Middle frontal gyrus (tissue), 1 donor: ENCODE results near the gene DNAJC4.
A peak's percentile ranks its signal among the peaks of the same experiment; 100 is the strongest.

Experiments
- DNase-seq: peaks from one replicate; pipeline ENCODE4 v3.0.0-alpha.2; 2015; ENCODE audit warnings: low spot score; ENCODE audit errors: extremely low spot score

The DNAJC4 gene

DNA sequence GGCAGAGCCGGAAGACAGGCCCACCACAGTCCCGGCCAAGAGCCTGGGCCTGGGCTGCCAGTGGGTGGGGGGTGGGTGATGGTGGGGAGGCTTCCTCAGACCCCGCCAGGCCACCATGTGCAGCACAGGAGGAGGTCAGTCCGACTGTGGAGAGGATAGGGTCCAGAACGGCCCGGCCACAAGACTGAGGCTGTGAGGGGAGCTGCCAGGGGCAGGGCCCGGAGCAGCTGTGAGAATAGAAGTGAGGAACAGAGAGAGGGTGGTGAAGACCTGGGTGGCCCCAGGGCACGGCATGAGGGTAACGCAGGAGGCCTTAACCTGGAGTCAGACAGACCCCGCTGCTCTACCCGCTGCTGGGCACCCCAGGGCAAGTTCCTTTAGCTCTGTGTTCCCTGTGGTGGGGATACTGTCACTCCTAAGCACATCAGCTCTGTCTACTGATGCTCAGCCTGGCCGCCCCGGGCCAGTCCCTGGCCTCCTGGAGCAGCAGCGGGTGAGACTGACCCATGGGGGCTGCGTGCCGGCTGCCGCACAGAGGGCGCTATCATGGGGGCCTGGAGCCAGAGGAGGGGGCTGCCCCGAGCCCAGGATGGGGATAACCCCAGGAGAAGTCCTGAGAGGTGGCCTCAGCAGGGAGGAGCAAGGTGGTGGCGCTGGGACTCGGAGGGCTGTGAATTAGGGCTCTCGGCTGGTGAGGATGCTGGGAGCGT, 22.1 kb upstream of the DNAJC4 start:
- no peak for DNase-seq

DNA sequence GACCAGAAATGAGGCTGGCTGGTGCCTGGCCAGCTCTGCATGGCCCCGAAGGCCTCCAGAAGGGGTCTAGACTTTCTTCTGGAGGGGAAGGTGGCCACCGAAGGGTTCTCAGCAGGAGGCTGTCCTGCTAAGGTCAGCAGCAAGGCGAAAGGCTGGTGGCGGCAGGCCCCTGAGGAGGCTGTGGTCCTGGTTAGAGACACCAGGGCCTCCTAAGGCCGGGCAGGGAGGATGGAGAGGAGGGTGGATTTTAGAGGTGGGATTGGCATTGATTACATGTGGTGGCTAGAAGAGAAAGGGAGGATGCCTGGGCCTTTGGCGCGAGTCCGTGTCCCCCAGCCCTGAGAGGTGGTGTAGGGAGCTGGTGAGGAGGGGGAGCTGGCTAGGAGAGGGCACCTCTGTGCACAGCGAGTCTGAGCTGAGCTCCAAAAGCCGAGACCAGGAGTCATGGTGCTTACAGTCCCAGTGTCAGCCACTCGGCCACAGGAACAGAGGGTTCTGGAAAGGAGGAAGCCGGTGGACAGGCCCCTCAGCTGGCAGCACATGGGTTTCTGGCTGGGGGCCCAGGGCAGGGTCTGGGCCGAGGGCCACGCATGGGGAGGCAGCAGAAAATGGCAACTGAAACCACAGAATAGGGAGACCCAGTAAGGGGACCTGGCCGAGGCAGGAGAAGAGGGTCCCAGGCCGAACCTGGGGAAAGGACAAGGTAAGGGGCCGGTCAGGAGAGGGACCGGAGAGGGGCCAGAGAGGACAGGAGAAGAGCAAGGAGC, 21.4 kb upstream of the DNAJC4 start:
- no peak for DNase-seq

DNA sequence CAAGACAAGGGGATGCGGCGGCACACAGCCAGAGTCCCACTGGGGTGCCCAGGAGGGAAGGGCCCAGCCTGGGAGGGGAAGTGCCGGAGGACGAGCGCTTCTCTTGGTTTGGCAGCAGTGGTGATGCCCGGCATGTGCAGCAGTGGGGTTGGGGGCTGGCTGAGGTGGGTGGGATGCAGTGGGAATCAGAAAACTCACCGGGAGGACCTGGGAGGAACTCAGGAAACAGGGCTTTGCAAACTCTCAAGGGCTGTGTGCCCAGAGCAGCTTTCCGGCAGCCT, 20.8 kb upstream of the DNAJC4 start:
- DNase-seq, result no peak

DNA sequence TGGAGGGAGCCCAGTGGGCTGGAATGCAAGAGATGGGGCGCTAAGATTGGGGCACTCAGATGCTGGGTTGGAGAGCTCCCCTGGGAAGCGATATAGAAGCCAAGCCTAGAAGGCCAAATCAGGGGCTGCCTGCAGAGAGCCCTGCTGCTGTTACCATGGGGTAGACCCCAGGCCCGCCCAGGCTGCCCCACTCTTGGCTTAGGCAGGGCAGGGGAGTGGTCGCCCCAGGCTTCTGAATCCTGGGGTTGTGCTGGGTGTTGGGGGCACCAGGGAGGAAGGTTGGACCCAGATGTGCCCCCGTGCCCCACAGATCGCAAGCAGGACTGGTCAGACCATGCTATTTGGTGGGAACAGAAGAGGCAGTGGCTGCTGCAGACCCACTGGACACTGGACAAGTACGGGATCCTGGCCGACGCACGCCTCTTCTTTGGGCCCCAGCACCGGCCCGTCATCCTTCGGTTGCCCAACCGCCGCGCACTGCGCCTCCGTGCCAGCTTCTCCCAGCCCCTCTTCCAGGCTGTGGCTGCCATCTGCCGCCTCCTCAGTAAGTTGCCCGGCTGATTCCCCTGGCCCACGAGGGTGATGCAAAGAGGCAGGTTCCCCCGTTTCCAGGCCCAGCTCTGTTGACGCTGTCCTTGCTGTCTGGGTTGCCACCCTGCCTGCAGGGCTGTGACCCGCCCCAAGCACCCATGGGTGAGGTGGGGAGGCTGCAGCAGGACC, 19.9 kb upstream of the DNAJC4 start:
- DNase-seq, result no peak

DNA sequence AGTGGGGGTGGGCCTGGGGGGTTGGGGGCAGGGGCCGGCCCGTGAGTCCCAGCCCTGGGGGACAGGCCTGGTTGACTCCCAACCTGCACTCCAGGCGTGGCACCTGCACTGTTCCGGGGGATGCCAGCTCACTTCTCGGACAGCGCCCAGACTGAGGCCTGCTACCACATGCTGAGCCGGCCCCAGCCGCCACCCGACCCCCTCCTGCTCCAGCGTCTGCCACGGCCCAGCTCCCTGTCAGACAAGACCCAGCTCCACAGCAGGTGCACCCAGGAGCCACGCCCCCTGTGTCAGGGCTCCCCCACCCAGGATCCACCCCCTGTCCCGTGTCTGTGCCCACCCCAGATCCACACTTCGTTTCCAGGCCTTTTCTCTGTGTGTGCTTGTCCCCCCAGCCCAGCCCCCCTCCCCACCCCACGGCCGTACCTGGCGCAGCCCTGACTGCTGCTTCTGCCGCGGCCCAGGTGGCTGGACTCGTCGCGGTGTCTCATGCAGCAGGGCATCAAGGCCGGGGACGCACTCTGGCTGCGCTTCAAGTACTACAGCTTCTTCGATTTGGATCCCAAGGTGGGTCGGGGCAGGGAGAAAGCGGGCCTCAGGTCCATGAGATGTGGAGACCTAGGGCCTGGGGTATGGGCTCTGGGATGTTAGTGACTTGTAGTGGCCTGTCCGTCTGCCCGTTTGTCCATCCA, 19.0 kb upstream of the DNAJC4 start:
- no peak for DNase-seq

DNA sequence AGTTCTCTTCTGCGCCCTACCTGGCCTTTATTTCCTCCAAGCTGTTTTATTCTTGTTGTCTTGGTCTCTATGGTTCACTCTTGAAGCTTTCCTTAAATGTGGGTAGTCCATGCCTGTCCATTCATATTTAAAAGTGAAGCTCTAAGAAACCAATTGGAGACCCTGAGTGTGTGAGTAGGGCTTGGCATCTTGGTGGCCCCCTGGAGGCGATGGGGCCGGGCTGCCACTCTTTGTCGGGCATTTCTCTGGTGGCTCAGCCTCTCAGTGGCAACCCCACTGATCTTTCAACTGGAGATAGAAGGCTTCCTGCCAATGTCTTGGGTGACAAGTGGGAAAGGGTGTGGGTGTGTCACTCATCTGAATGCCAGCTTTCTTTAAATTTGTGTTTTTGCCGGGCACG, 13.5 kb upstream of the DNAJC4 start:
- DNase-seq, result no peak

DNA sequence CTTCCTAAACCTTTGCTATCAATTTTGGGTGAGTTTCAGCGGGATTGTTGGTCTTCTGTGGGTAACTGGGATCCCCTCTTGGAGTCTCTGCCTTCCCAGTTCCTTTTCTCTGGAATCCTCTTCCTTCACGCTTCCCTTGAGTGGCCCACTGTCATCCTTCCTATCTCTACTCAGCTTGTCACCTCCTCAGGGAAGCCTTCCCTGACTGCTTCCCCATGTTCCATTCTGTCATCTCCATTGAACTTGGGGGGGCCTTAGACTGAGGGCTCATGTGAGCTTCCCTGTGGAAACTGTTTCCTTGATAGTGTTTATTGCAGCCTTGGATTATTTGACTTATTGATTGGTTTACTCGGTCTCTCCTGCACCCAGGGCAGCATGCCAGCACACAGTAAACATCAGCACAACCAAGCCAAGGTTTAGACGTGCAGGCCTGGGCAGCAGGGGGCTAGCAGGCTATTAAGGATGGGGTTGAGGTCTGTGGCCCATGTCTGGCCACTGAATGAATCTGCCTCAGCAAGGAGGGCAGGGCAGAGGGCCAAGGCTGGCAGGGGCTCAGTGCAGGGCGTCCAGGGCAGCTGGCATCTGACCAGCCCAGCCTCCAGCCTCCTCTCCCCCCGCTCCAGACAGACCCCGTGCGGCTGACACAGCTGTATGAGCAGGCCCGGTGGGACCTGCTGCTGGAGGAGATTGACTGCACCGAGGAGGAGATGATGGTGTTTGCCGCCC, 11.6 kb upstream of the DNAJC4 start:
- no peak for DNase-seq

DNA sequence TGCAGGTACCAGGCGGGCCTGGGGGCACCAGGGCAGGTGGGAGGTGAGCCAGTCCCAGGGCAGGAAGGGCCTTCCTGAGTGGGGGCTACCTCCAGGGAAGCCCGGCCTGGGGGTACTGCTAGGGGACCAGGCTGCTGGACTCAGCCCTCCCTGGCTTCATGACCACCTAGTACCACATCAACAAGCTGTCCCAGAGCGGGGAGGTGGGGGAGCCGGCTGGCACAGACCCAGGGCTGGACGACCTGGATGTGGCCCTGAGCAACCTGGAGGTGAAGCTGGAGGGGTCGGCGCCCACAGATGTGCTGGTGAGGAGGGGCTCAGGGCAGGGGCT, 11.0 kb upstream of the DNAJC4 start:
- DNase-seq, result no peak

DNA sequence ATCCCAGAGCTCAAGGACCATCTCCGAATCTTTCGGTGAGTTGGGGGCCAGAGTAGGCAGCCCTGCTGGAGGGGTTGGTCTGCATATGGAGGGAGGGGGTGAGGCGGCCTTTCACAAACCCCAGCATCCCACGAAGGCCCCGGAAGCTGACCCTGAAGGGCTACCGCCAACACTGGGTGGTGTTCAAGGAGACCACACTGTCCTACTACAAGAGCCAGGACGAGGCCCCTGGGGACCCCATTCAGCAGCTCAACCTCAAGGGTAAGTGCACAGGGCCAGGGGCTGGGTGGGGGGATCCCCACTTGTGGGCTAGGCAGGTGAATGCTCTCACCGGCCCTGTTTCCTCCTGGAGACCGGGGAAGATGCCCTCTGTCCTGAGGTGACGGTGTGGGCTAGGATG, 10.6 kb upstream of the DNAJC4 start:
- no peak for DNase-seq

DNA sequence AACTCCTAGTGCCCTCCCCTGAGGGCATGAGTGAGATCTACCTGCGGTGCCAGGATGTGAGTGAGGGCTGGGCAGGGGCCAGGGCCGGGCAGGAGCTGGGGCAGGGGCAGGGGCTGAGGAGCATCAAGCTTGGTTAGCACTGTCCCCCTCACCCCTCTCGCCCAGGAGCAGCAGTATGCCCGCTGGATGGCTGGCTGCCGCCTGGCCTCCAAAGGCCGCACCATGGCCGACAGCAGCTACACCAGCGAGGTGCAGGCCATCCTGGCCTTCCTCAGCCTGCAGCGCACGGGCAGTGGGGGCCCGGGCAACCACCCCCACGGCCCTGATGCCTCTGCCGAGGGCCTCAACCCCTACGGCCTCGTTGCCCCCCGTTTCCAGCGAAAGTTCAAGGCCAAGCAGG, 10.1 kb upstream of the DNAJC4 start:
- DNase-seq, result no peak

DNA sequence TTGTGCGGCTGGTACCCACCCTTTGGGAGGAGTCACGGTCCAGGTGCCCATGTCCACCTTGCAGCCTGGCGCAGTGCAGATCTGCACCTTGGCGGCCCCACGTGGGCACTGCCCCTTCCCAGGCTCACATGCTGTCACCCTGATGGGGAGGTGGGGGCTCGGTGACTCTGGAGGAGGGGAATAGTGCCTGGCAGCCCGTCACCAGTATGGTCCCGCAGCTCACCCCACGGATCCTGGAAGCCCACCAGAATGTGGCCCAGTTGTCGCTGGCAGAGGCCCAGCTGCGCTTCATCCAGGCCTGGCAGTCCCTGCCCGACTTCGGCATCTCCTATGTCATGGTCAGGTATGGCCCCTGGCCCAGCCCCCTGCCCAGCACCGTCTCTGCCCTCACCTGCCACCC, 9.6 kb upstream of the DNAJC4 start:
- DNase-seq, result no peak

DNA sequence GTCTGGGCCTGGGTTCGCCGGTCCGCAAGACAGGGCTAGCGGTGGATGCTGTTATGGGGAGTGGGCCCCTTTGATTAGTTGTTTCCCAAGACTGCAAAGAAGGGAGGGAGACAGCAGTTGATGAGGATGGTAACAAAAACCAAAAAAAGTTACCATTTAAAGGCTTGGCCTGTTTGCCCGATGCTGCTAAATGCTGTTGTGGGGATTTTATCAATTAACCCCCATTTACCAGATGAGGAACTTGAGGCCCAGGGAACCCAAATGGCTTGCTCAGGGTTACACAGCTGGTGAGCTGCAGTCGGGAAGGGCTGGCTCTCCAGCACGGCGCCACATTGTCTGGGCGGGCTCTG, 7.7 kb upstream of the DNAJC4 start:
- DNase-seq, result no peak

DNA sequence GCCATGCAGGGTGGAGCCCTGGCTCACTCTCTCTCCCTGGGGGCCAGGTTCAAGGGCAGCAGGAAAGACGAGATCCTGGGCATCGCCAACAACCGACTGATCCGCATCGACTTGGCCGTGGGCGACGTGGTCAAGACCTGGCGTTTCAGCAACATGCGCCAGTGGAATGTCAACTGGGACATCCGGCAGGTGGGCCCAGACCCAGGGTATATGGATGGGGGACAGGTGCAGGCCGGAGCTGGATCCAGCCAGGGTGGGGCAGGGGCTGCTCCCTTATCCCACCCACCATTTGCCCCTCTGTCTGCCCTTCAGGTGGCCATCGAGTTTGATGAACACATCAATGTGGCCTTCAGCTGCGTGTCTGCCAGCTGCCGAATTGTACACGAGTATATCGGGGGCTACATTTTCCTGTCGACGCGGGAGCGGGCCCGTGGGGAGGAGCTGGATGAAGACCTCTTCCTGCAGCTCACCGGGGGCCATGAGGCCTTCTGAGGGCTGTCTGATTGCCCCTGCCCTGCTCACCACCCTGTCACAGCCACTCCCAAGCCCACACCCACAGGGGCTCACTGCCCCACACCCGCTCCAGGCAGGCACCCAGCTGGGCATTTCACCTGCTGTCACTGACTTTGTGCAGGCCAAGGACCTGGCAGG, 7.2 kb upstream of the DNAJC4 start:
- DNase-seq, result no peak

DNA sequence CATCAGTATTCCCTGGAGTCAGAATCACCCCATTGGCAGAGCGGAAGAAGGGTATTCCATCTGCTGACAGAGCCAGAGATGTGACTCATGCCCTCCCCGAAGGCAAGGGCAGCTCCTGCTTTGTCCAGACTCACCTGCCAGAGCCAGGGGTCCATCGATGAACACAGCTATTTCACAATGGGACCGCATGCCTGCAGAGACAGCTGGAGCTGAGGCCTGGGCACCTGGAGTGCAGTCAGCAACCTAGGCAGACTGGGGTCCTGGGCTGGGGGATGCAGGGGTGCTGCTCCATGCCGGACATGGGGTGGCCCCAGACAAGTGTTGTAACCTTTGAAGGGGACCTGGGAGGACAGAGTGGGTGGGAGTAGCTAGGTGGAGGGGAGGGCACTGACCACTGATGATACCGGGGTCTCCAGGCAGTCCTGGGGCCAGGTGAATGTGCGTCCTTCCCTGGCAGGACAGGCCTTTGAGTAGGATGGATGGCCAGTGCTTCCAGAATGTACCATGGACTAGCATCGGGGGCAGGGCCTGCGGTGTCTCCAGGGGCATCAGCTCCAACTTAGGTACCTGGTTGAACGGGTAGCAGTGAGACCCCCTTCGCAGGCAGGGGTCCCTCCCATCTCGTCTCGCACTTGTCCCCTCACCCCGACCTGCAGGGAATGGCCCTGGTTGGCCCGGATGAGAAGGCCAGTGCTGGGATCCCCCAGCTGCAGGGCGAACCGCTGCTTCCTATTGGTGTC, 6.0 kb upstream of the DNAJC4 start:
- no peak for DNase-seq

DNA sequence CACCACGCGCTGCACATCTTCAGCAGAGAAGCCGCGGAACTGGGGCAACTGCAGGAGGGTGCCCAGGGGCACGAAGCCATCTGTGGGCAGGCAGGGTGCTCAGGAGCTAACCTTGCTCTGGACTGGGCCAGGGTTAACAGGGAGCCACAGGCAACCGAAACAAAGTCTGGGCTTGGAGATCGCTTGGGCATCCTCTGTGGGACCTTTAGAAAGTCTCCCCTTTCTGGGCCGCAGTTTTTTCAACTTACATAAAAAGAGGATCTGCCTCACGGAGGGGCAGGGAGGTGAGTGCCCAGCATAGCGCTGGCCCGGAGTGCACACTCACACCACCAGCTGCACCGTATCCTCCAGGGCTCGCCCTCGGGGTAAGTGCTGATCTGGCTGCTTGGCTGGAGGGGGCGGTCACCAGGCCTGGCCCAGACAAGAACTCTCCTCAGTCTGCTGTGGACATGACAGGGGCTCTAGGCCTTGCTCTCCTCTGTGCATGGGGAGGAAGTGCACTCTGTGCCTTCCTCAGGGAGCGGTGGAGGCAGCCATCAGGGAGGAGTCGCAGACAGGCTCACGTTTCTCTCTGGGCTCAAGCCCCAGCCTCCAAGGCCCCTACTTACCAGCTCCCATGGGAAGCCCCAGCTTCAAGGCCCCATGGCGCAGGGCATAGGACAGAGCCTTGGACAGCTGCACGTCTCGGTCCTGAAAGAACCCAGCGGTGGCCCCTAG, 5.3 kb upstream of the DNAJC4 start:
- DNase-seq, result no peak

DNA sequence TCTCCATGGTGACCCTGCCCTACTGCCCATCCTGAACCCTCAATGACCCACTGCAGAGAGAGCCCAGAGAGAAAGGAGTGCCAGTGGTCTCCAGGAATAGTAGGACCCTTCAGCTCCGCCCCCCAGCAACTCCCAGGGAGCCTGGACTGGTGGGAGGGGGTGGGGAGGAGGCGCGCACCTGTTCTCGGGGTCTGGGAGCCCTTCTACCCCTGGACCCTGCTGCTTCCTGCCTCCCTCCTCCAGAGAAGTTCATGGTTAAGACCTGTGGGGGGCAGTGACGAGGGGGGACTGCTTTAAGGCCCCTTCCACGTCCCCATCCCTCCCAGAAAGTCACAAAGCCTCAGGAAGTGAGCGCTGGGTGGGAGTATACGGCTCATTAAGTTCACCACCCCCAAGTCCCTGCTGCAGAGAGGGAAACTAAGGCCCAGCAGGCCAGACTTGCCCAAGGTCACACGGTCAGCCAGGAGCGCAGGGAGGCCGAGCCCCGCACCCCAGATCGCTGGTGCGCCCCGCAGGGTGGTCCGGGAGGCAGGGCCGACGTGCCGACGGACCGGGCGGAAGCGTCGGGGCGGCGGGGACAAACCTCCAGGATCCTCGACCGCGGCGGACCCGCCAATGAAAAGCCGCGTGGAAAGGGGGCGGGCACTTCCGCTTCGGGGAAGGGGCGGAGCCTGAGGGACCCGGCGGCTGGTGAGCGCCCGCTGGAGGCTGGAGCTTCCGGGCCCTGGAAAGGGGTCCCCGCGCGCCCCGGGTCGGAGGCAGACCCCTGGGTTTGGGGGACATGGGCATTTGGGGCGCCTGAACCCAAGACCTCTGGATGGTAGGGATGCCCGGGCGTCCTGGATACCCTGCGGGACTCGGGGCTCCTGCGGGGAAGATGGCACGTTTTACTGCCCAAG, 4.5 kb upstream of the DNAJC4 start, which contains the start of the genes NUDT22 and TRPT1:
TSS of gene NUDT22 (plus strand) at position 667 of the 899 bp plus-strand sequence. CDS start 379 bp downstream, outside the sequence.
TSS of gene TRPT1 (minus strand) at position 579 of the 899 bp plus-strand sequence. CDS start at position 253, 326 bp downstream.
- peak; percentile 85 for DNase-seq

DNA sequence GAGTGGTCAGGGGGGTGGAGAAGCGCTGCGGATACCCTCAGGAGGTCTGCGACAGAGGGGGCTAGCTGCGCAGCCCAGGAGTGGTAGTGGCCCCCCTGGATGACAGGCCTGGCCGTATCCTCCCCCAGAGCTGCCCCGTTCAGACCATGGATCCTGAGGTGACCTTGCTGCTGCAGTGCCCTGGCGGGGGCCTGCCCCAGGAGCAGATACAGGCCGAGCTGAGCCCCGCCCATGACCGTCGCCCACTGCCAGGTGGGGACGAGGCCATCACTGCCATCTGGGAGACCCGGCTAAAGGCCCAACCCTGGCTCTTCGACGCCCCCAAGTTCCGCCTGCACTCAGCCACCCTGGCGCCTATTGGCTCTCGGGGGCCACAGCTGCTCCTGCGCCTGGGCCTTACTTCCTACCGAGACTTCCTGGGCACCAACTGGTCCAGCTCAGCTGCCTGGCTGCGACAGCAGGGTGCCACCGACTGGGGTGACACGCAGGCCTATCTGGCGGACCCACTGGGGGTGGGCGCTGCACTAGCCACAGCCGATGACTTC, 3.8 kb upstream of the DNAJC4 start:
- no peak for DNase-seq

DNA sequence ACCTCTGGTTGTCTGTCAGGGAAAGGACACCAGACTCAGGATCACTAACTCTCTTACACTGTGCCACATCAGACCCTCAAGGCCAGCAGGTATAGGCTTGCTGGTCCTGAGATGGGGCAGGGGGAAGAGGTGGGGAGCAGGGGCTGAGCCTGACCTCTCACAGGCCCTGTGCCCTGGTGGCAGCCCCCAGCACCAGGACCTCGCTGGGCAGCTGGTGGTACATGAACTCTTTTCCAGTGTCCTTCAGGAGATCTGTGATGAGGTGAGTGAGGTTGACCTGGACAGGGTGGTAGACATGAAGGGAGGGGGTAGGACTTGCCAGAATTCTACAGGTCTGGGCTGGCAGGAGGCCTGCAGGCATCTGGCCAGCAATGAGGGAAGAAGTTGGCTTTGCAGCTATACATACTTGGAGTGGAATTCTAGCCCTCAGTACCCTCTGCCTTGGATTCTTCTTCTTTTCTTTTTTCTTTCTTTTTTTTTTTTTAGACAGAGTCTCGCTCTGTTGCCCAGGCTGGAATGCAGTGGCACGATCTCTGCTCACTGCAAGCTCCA, 2.9 kb upstream of the DNAJC4 start:
- DNase-seq, result no peak
